AG09309 (cell line): ENCODE data around the gene LY6G5C.

Source experiments
- DNase-seq: peaks from one replicate; pipeline ENCODE4 v3.0.0-alpha.2; 2010; ENCODE audit warnings: low read depth
- H3K4me3 ChIP-seq: 2 replicates; pipeline ENCODE4 v1.5.1; 2011; ENCODE audit warnings: mild to moderate bottlenecking, low read depth, low read length, moderate library complexity; ENCODE audit not compliant: control insufficient read depth
- CTCF ChIP-seq: IDR thresholded peaks from 2 replicates; pipeline ENCODE4 v1.5.1; 2011; ENCODE audit warnings: mild to moderate bottlenecking, low read depth, low read length, inconsistent platforms; ENCODE audit not compliant: insufficient read depth, control insufficient read depth; ENCODE audit errors: missing control alignments

LY6G5C gene

GRCh38 chr6:31707701-31708100 is 26.8 kb upstream of the LY6G5C start:
- H3K4me3 ChIP-seq, result no peak overlapping the region
- TF ChIP-seq CTCF, result no peak
- no peak for DNase-seq

- no peak for TF ChIP-seq CTCF
- no peak for DNase-seq
- H3K4me3 ChIP-seq, result no peak within 1 kb of the TSS
These were observed 25.7 kb upstream of the LY6G5C start, which contains the start of gene LY6G6F for GRCh38 chr6:31706599-31706998. Gene LY6G6F, plus strand, starts transcription at chr6:31706866. Its CDS starts 41 bp downstream, at chr6:31706907.

DNA sequence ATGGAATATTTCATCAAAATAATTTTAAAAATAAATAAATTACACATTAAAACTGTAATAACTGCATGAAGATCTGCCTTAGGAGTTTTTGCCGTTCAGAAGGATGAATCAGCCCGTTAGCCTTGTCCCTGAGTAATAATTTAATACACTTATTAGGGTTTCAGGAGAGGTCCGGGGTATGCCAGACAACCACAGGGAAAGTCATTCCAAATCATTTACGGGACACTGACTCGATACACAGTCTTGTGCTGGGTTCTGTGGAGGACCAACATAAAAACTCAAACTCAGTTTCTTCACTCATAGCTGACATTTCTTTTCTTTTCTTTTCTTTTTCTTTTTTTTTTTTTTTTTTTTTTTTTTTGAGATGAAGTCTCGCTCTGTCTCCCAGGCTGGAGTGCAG is 25.1 kb upstream of the LY6G5C start:
- no peak for DNase-seq
- H3K4me3 ChIP-seq, result no peak overlapping the region
- TF ChIP-seq CTCF, result no peak

GRCh38 chr6:31702819-31703716 is 22.2 kb upstream of the LY6G5C start, which contains the start of gene ABHD16A:
Gene ABHD16A, minus strand, starts transcription at chr6:31703324. Its CDS starts 43 bp downstream, at chr6:31703281.
- peak within 1 kb of the TSS; percentile 86 for H3K4me3 ChIP-seq
- DNase-seq, result peak; percentile 90
- TF ChIP-seq CTCF, result peak; percentile 9

DNA sequence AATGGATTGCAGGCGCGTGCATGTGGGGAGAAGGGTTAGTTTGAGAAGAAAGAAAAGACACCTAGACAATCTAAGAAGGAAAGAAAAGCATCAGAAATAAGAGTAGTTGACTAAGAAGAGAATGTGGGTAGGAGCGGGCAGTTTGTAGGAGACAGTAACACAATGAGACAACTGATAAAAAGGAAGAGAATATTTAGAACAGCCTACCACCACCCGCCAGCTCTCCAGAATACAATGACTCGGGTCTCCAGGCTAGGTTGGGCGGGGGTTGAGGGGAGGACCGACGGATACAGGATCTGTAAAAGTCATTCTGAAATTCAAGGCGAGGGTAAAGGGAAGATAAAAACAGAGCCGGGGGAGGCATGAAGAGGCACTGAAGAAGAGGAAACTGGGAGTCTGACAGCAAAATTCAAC is 21.5 kb upstream of the LY6G5C start:
- no peak for DNase-seq
- peak overlapping the region; percentile 86 for H3K4me3 ChIP-seq
- no peak for TF ChIP-seq CTCF

- DNase-seq, result no peak
- H3K4me3 ChIP-seq, result peak overlapping the region; percentile 86
- no peak for TF ChIP-seq CTCF
These were observed 21.0 kb upstream of the LY6G5C start for GRCh38 chr6:31701666-31702404.
